Vagina (tissue), 2 donors: ENCODE results near the gene GNPDA2. TPM values are rescaled to one million over a fixed set of nuclear protein-coding genes. Genes with fewer than 3 reads are reported as not detected.

Source experiments
- DNase-seq, 2 donors: peaks; one replicate each; pipeline ENCODE4 v3.0.0-alpha.2; 2017; ENCODE audit errors: extremely low spot score in 2 of 2
- H3K27ac ChIP-seq: fragments of 200-600 bp; sonication (generic); one replicate; pipeline ENCODE4 v1.5.1; 2019
- H3K27me3 ChIP-seq: fragments of 200-600 bp; sonication (generic); one replicate; pipeline ENCODE4 v1.5.1; 2019
- H3K36me3 ChIP-seq, 2 donors: fragments of 200-600 bp; sonication (generic); one replicate each; pipeline ENCODE4 v1.5.1; 2017 to 2019
- H3K4me1 ChIP-seq: fragments of 200-600 bp; sonication (generic); one replicate; pipeline ENCODE4 v1.5.1; 2019
- H3K4me3 ChIP-seq, 2 donors: fragments of 200-600 bp; sonication (generic); 1 replicate in 1 of 2; 2 replicates in 1 of 2; pipeline ENCODE4 v1.5.1; 2016 to 2019
- H3K9me3 ChIP-seq: fragments of 200-600 bp; sonication (generic); one replicate; pipeline ENCODE4 v1.5.1; 2019
- POLR2A ChIP-seq, 2 donors: fragments of 450-650 bp; IDR thresholded peaks; one replicate each; pipeline ENCODE4 v1.6.1; 2017; ENCODE audit warnings: antibody characterized with exemption in 2 of 2, mild to moderate bottlenecking in 2 of 2, moderate library complexity in 2 of 2
- POLR2AphosphoS5 ChIP-seq, 2 donors: sonication (generic); formaldehyde crosslinking; IDR thresholded peaks; one replicate each; pipeline ENCODE4 v1.9.0; 2017; ENCODE audit warnings: antibody characterized with exemption in 2 of 2, mild to moderate bottlenecking in 2 of 2, low read depth in 1 of 2; ENCODE audit not compliant: insufficient read depth in 1 of 2
- intact Hi-C: fragments of 100-400 bp; cut with DNase I; formaldehyde crosslinking; loops from one replicate; pipeline ENCODE4 v1.15.1; 2023
- total RNA-seq: library from RNA; depleted of rRNA; stranded (reverse); fragments of >200 nt; gene quantifications from one replicate; pipeline ENCODE4 v1.2.3, GENCODE V29; 2016
- TF ChIP-seq, protein P1 (sequence below), 3 experiments: fragments of 450-650 bp in 2 of 3; fragments of 200-600 bp in 1 of 3; sonication (generic) in 1 of 3; IDR thresholded peaks; one replicate each; pipeline ENCODE4 v1.5.1; 2017 to 2019; ENCODE audit warnings: antibody characterized with exemption in 3 of 3, mild to moderate bottlenecking in 2 of 3, moderate library complexity in 2 of 3

Gene GNPDA2
- total RNA-seq, 1 donor from 2014 or later = 11.3 TPM

- no peak for DNase-seq
- Histone ChIP-seq H3K27ac (no peak overlapping the region), H3K4me1 (no peaks in the 10 kb centered on the region), H3K4me3 (no peak overlapping the region), H3K27me3 (no peaks in the 10 kb centered on the region), H3K36me3 (no peaks in the 10 kb centered on the region), H3K9me3 (no peaks in the 10 kb centered on the region)
- intact Hi-C loops = no loop called here
- no peak for TF ChIP-seq POLR2AphosphoS5 (IDR thresholded peaks at IDR 0.05; ENCODE audit: insufficient read depth in 1 of 2, low read depth in 1 of 2)
- no peak for TF ChIP-seq POLR2A (IDR thresholded peaks at IDR 0.05)
- TF ChIP-seq, protein P1, sequence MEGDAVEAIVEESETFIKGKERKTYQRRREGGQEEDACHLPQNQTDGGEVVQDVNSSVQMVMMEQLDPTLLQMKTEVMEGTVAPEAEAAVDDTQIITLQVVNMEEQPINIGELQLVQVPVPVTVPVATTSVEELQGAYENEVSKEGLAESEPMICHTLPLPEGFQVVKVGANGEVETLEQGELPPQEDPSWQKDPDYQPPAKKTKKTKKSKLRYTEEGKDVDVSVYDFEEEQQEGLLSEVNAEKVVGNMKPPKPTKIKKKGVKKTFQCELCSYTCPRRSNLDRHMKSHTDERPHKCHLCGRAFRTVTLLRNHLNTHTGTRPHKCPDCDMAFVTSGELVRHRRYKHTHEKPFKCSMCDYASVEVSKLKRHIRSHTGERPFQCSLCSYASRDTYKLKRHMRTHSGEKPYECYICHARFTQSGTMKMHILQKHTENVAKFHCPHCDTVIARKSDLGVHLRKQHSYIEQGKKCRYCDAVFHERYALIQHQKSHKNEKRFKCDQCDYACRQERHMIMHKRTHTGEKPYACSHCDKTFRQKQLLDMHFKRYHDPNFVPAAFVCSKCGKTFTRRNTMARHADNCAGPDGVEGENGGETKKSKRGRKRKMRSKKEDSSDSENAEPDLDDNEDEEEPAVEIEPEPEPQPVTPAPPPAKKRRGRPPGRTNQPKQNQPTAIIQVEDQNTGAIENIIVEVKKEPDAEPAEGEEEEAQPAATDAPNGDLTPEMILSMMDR (IDR thresholded peaks at IDR 0.05) = no peak
Measured at GRCh38 chr4:44761306-44761705, 35.0 kb upstream of the GNPDA2 start.

- Histone ChIP-seq H3K9me3 (no peaks in the 10 kb centered on the region), H3K27ac (no peak overlapping the region), H3K36me3 (no peaks in the 10 kb centered on the region), H3K27me3 (no peaks in the 10 kb centered on the region), H3K4me1 (no peaks in the 10 kb centered on the region), H3K4me3 (no peak overlapping the region)
- no peak for DNase-seq
- intact Hi-C loops = no loop called here
- TF ChIP-seq, protein P1 (IDR thresholded peaks at IDR 0.05) = peak in 1 of 3 experiments; percentile 33
- TF ChIP-seq POLR2AphosphoS5 (IDR thresholded peaks at IDR 0.05; ENCODE audit: insufficient read depth in 1 of 2, low read depth in 1 of 2) (no peak), POLR2A (IDR thresholded peaks at IDR 0.05) (no peak)
Measured at GRCh38 chr4:44760142-44760898, 34.0 kb upstream of the GNPDA2 start.

DNA sequence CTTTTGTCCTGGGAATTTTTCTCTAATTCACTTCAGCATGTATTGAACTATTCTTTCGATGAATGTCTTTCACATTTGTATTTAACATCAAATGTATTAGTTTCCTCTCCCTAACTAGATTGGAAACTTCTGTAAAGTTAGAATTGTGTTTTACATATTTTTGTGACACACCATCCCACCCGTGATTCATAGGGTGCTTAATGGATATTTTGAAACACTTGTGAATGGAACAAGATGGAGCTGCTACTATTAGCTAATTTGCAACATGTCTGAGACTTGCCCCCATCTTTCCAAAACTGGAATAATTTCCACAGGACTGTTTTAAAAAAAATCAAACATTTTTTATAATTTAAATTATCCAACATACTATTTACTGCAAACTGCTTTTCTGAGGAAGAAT, 30.2 kb upstream of the GNPDA2 start:
- no peak overlapping the region for H3K4me3 ChIP-seq
- no peaks in the 10 kb centered on the region for H3K4me1 ChIP-seq
- no peak for DNase-seq
- no peaks in the 10 kb centered on the region for H3K9me3 ChIP-seq
- no peak for TF ChIP-seq POLR2A (IDR thresholded peaks at IDR 0.05)
- no peak for TF ChIP-seq POLR2AphosphoS5 (IDR thresholded peaks at IDR 0.05; ENCODE audit: insufficient read depth in 1 of 2, low read depth in 1 of 2)
- TF ChIP-seq, protein P1 (IDR thresholded peaks at IDR 0.05) = no peak
- no peaks in the 10 kb centered on the region for H3K27me3 ChIP-seq
- no peaks in the 10 kb centered on the region for H3K36me3 ChIP-seq
- intact Hi-C loops = no loop called here
- no peak overlapping the region for H3K27ac ChIP-seq

DNA sequence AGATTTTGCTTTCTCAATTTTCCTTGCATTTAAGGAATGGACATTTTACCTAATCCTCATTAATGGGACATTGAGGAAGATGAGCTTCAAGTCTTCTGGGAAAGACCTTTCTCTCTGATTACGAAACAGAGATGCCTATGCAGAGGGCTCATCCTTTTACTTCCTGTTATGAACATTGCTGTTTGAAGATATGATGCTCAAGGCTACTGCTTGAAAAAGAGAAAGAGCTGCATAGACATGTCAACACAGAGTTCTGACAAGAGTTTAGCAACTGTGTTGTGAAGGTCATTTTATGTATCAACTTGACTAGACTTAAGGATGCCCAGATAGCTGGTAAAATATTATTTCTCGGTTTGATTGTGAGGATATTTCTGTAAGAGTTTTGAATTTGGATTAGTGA, 13.8 kb upstream of the GNPDA2 start:
- Histone ChIP-seq H3K4me3 (no peak overlapping the region), H3K9me3 (no peaks in the 10 kb centered on the region), H3K27ac (no peak overlapping the region), H3K36me3 (no peaks in the 10 kb centered on the region), H3K27me3 (no peaks in the 10 kb centered on the region), H3K4me1 (no peaks in the 10 kb centered on the region)
- intact Hi-C loops = no loop called here
- no peak for DNase-seq
- TF ChIP-seq, protein P1 (IDR thresholded peaks at IDR 0.05) = no peak
- no peak for TF ChIP-seq POLR2AphosphoS5 (IDR thresholded peaks at IDR 0.05; ENCODE audit: insufficient read depth in 1 of 2, low read depth in 1 of 2)
- no peak for TF ChIP-seq POLR2A (IDR thresholded peaks at IDR 0.05)

DNA sequence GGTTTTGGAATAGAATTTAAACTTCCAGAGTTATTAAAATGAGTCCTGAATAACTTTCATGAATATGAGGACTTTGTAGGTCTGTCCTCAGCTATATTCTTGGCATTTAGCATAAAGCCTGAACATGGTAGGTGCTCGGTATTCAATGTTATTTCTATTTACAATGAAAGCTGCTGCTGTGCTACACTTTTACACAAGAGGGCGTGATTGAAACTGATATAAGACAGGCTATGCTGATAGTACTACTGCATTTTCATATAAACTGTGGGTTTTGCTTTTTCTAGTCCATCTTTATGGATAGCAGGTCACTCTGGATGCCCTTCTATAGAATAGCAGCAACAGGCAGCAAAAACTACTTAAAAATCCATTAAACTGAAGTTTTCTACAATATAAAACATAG, 12.3 kb upstream of the GNPDA2 start:
- Histone ChIP-seq H3K27ac (no peak overlapping the region), H3K36me3 (no peaks in the 10 kb centered on the region), H3K9me3 (no peaks in the 10 kb centered on the region), H3K27me3 (no peaks in the 10 kb centered on the region), H3K4me3 (no peak overlapping the region), H3K4me1 (no peaks in the 10 kb centered on the region)
- TF ChIP-seq POLR2A (IDR thresholded peaks at IDR 0.05) = no peak
- intact Hi-C loops = no loop called here
- no peak for DNase-seq
